ENCODE data around the gene EIF4A3.

GRCh38 chr17:80190716-80191115 lies 43.8 kb upstream of the EIF4A3 start:
- TF ChIP-seq CTCF (IDR thresholded peaks at IDR 0.05) (no peak), POLR2A (IDR thresholded peaks at IDR 0.05) (no peak)

Measured in body of pancreas (tissue), 4 donors.